Activated CD8-positive, alpha-beta memory T cell treated with anti-CD3 and anti-CD28 coated beads for 36 hours (primary cell): ENCODE measurements around the gene NMT2. TPM values are rescaled to one million over a fixed set of nuclear protein-coding genes. Genes with fewer than 3 reads are reported as not detected.

ENCODE experiments used
- CTCF ChIA-PET: fragments of 350-600 bp; sonication (Branson Sonifier 250); formaldehyde crosslinking; loops from one replicate; lab custom pipeline; 2021; ENCODE audit warnings: antibody characterized with exemption; lab: Charles Lee
- POLR2A ChIA-PET: fragments of 350-600 bp; sonication (Branson Sonifier 250); formaldehyde crosslinking; loops from one replicate; lab custom pipeline; 2021; ENCODE audit warnings: antibody characterized with exemption; lab: Charles Lee
- total RNA-seq, 2 experiments: library from RNA; stranded (reverse); gene quantifications; one replicate each; pipeline ENCODE4 v1.2.3, GENCODE V29; 2021

The NMT2 gene
- total RNA-seq, 2 experiments from 2014 or later: 9.8 to 10.1 TPM

- ChIA-PET POLR2A (no interaction called here), CTCF (no interaction called here)
These were observed 101.3 kb downstream of the NMT2 start for GRCh38 chr10:15067154-15067553.

GRCh38 chr10:15060638-15061037 lies 107.9 kb downstream of the NMT2 start:
- POLR2A ChIA-PET: no interaction called here
- CTCF ChIA-PET: no interaction called here

GRCh38 chr10:15059914-15060313 lies 108.6 kb downstream of the NMT2 start:
- ChIA-PET POLR2A (no interaction called here), CTCF (no interaction called here)

GRCh38 chr10:15058689-15059088 lies 109.8 kb downstream of the NMT2 start:
- POLR2A ChIA-PET: no interaction called here
- CTCF ChIA-PET: no interaction called here

Other genes starting within 250 kb of the NMT2 start
- gene DCLRE1C, start 214.6 kb downstream of the NMT2 start, total RNA-seq: 10 to 100 TPM; 12.0 to 16.4 TPM
- 1 to 10 TPM in 1 of 2 experiments, under 1 TPM in 1; 0.42 to 1.3 TPM for gene MEIG1, start 209.3 kb downstream of the NMT2 start, total RNA-seq
- under 1 TPM; 0.17 to 0.21 TPM for gene OLAH, start 124.8 kb downstream of the NMT2 start, total RNA-seq
- 1 to 10 TPM in 1 of 2 experiments, under 1 TPM in 1; 0.89 to 1.2 TPM for gene ACBD7, start 79.9 kb downstream of the NMT2 start, total RNA-seq
- gene RPP38, start 71.3 kb downstream of the NMT2 start, total RNA-seq: 10 to 100 TPM; 24.8 to 25.7 TPM
- gene FAM171A1, start 202.6 kb upstream of the NMT2 start, total RNA-seq: 1 to 10 TPM; 4.3 TPM